ENCODE results near the gene CCDC83.

- TF ChIP-seq POLR2A (IDR thresholded peaks at IDR 0.05; ENCODE audit: low read length) (no peak), GATA1 (IDR thresholded peaks at IDR 0.05; ENCODE audit: low read depth, low read length) (no peak)
Observed at GRCh38 chr11:85827748-85828639, 27.2 kb upstream of the CCDC83 start.

Measured in erythroblast (primary cell).